Stomach (tissue), 4 donors: ENCODE results near the gene ANKS1B.

Experiments used
- POLR2A ChIP-seq, 4 donors: fragments of 450-650 bp; IDR thresholded peaks; one replicate each; pipeline ENCODE4 v1.6.1; 2016; ENCODE audit warnings: antibody characterized with exemption in 4 of 4, control low read depth in 2 of 4, mild to moderate bottlenecking in 1 of 4, moderate library complexity in 1 of 4
- TF ChIP-seq, protein P1 (sequence below), 7 experiments: fragments of 450-650 bp in 4 of 7; fragments of 200-600 bp in 3 of 7; sonication (generic) in 3 of 7; IDR thresholded peaks; one replicate each; pipeline ENCODE4 v1.5.1; 2016 to 2019; ENCODE audit warnings: antibody characterized with exemption in 7 of 7, control low read depth in 2 of 7, mild to moderate bottlenecking in 1 of 7

DNA sequence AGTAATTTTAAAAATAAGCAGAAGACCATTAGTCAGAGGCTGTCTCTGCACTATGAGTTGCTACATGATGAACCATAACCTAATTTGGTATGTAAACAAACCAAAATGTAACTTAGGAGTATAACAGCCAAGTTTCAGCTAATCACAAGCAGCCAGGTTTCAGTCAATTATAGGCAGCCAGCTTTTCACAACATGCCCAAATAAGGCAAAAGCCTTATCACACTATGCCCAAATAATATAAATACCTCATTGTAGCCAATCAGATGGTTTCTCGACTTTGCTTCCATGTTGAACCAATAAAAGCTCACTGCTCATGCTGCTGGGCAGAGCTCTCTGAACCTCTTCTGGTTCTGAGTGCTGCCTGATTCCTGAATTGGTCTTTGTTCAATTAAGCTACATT lies 298.6 kb downstream of the ANKS1B start:
- TF ChIP-seq, protein P1, sequence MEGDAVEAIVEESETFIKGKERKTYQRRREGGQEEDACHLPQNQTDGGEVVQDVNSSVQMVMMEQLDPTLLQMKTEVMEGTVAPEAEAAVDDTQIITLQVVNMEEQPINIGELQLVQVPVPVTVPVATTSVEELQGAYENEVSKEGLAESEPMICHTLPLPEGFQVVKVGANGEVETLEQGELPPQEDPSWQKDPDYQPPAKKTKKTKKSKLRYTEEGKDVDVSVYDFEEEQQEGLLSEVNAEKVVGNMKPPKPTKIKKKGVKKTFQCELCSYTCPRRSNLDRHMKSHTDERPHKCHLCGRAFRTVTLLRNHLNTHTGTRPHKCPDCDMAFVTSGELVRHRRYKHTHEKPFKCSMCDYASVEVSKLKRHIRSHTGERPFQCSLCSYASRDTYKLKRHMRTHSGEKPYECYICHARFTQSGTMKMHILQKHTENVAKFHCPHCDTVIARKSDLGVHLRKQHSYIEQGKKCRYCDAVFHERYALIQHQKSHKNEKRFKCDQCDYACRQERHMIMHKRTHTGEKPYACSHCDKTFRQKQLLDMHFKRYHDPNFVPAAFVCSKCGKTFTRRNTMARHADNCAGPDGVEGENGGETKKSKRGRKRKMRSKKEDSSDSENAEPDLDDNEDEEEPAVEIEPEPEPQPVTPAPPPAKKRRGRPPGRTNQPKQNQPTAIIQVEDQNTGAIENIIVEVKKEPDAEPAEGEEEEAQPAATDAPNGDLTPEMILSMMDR (IDR thresholded peaks at IDR 0.05): no peak
- no peak for TF ChIP-seq POLR2A (IDR thresholded peaks at IDR 0.05)
